Nephron progenitor cell (in vitro differentiated cells): ENCODE data around the gene FBXO42.
"Not testable (repeated sequence)": the region's sequence is repeated elsewhere in the genome, so short reads cannot be mapped to it uniquely, and the experiment has no call there.

ENCODE experiments used
- DNase-seq: peaks from one replicate; pipeline ENCODE4 v3.0.0; 2021
- H3K27ac Mint-ChIP-seq: 2 replicates; pipeline ENCODE4 v1.8.0; 2021; ENCODE audit warnings: mild to moderate bottlenecking, moderate library complexity, mixed read lengths
- H3K27me3 Mint-ChIP-seq: 2 replicates; pipeline ENCODE4 v1.8.0; 2021; ENCODE audit warnings: mild to moderate bottlenecking, low read depth, mixed read lengths; ENCODE audit not compliant: poor library complexity
- H3K36me3 Mint-ChIP-seq: 2 replicates; pipeline ENCODE4 v1.8.0; 2021; ENCODE audit warnings: low read depth, mixed read lengths
- H3K4me1 Mint-ChIP-seq: 2 replicates; pipeline ENCODE4 v1.8.0; 2021; ENCODE audit warnings: mixed read lengths
- H3K4me3 Mint-ChIP-seq: 2 replicates; pipeline ENCODE4 v1.8.0; 2021; ENCODE audit warnings: mild to moderate bottlenecking, moderate library complexity, mixed read lengths
- H3K9me3 Mint-ChIP-seq: 2 replicates; pipeline ENCODE4 v1.8.0; 2021; ENCODE audit warnings: mild to moderate bottlenecking, moderate library complexity, mixed read lengths
- CTCF ChIP-seq: fragments of 200-600 bp; sonication (generic); IDR thresholded peaks from 2 replicates; pipeline ENCODE4 v1.5.0; 2021; ENCODE audit warnings: antibody characterized with exemption

FBXO42 gene

GRCh38 chr1:16247441-16247840 lies 104.8 kb downstream of the FBXO42 start:
- Mint-ChIP-seq H3K36me3 (peaks cover 40% of the 10 kb centered on the region), H3K9me3 (no peaks in the 10 kb centered on the region), H3K27me3 (no peaks in the 10 kb centered on the region), H3K4me1 (peaks cover 18% of the 10 kb centered on the region), H3K27ac (peak overlapping the region; percentile 84), H3K4me3 (no peak overlapping the region)
- TF ChIP-seq CTCF, result no peak
- no peak for DNase-seq

- no peak for TF ChIP-seq CTCF
- no peak for DNase-seq
- Mint-ChIP-seq H3K27me3 (no peaks in the 10 kb centered on the region), H3K4me1 (peaks cover 18% of the 10 kb centered on the region), H3K36me3 (peaks cover 35% of the 10 kb centered on the region), H3K4me3 (no peak overlapping the region), H3K27ac (peak overlapping the region; percentile 84), H3K9me3 (no peaks in the 10 kb centered on the region)
Measured at GRCh38 chr1:16246961-16247360, 105.3 kb downstream of the FBXO42 start.

GRCh38 chr1:16246239-16246638 lies 106.0 kb downstream of the FBXO42 start:
- H3K27ac Mint-ChIP-seq, result peak overlapping the region; percentile 51
- H3K36me3 Mint-ChIP-seq, result peaks cover 29% of the 10 kb centered on the region
- not testable (repeated sequence) for H3K9me3 Mint-ChIP-seq, H3K4me3 Mint-ChIP-seq, H3K27me3 Mint-ChIP-seq, DNase-seq
- H3K4me1 Mint-ChIP-seq, result peaks cover 14% of the 10 kb centered on the region

GRCh38 chr1:16245476-16246196 lies 106.6 kb downstream of the FBXO42 start:
- TF ChIP-seq CTCF, result no peak
- peaks cover 18% of the 10 kb centered on the region for H3K4me1 Mint-ChIP-seq
- no peak for DNase-seq
- no peaks in the 10 kb centered on the region for H3K9me3 Mint-ChIP-seq
- no peak overlapping the region for H3K4me3 Mint-ChIP-seq
- no peak overlapping the region for H3K27ac Mint-ChIP-seq
- no peaks in the 10 kb centered on the region for H3K27me3 Mint-ChIP-seq
- peaks cover 23% of the 10 kb centered on the region for H3K36me3 Mint-ChIP-seq

- H3K9me3 Mint-ChIP-seq, result no peaks in the 10 kb centered on the region
- no peak for DNase-seq
- H3K27ac Mint-ChIP-seq, result no peak overlapping the region
- no peaks in the 10 kb centered on the region for H3K27me3 Mint-ChIP-seq
- H3K4me3 Mint-ChIP-seq, result no peak overlapping the region
- H3K36me3 Mint-ChIP-seq, result peaks cover 20% of the 10 kb centered on the region
- TF ChIP-seq CTCF, result no peak
- peaks cover 18% of the 10 kb centered on the region for H3K4me1 Mint-ChIP-seq
Measured at GRCh38 chr1:16244650-16245285, 107.5 kb downstream of the FBXO42 start.

GRCh38 chr1:16243936-16244649 lies 108.2 kb downstream of the FBXO42 start:
- Mint-ChIP-seq H3K27me3 (no peaks in the 10 kb centered on the region), H3K4me1 (peaks cover 18% of the 10 kb centered on the region), H3K9me3 (no peaks in the 10 kb centered on the region), H3K27ac (peak overlapping the region; percentile 57), H3K4me3 (no peak overlapping the region), H3K36me3 (peaks cover 13% of the 10 kb centered on the region)
- TF ChIP-seq CTCF, result peak; percentile 85
- DNase-seq, result peak; percentile 80
